Nephron (organoid): Measurements from ENCODE around the gene SLC27A2.

ENCODE experiments used
- H3K27ac Mint-ChIP-seq, 3 experiments: 2 replicates each; pipeline ENCODE4 v1.8.0; 2020; ENCODE audit warnings: mixed read lengths in 3 of 3, mild to moderate bottlenecking in 2 of 3, moderate library complexity in 1 of 3
- H3K27me3 Mint-ChIP-seq: 2 replicates; pipeline ENCODE4 v1.8.0; 2021; ENCODE audit warnings: low read depth, mild to moderate bottlenecking, moderate library complexity, mixed read lengths
- H3K36me3 Mint-ChIP-seq: 2 replicates; pipeline ENCODE4 v1.8.0; 2020; ENCODE audit warnings: low read depth, mixed read lengths
- H3K4me1 Mint-ChIP-seq: 2 replicates; pipeline ENCODE4 v1.8.0; 2020; ENCODE audit warnings: mixed read lengths
- H3K4me3 Mint-ChIP-seq, 3 experiments: 2 replicates each; pipeline ENCODE4 v1.8.0; 2020; ENCODE audit warnings: mild to moderate bottlenecking in 3 of 3, mixed read lengths in 3 of 3, moderate library complexity in 2 of 3
- H3K9me3 Mint-ChIP-seq: 2 replicates; pipeline ENCODE4 v1.8.0; 2020; ENCODE audit warnings: mixed read lengths
- CTCF ChIP-seq, 3 experiments: fragments of 200-600 bp; sonication (generic); IDR thresholded peaks; one replicate each; pipeline ENCODE4 v1.5.0; 2021; ENCODE audit warnings: antibody characterized with exemption in 3 of 3; ENCODE audit not compliant: unreplicated experiment in 3 of 3

The SLC27A2 gene

DNA sequence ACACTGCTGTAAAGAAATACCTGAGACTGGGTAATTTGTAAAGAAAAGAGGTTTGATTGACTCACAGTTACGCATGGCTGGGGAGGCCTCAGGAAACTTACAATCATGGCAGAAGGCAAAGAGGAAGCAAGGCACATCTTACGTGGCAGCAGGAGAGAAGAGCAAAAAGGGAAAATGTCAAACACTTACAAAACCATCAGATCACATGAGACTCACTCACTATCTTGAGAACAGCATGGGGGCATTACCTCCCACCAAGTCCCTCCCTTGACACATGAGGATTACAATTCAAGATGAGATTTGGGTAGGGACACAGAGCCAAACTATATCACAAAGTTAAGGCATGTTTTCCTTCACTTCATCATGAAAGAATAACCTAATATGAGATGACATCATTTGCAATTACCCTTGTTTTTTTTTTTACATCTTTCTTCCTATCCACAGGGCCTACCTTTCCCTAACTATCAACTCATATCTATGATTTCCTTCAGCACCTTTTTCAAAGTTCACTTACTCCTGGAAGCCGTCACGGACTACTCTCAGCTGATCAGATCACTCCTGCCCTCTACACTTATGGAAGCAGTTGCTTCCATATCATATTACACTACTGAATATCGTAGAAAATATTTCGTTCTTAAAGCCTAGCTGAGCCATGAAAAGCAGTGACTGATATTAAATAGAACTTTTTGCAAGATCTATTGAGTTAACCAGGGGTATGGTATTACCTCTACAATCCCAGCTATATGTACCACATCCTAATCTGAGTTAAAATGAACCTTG lies 37.5 kb upstream of the SLC27A2 start:
- Mint-ChIP-seq H3K36me3 (no peaks in the 10 kb centered on the region), H3K4me1 (peaks cover 19% of the 10 kb centered on the region), H3K27me3 (no peaks in the 10 kb centered on the region), H3K27ac (peak overlapping the region; percentile 22 to 82 (median 30)), H3K9me3 (no peaks in the 10 kb centered on the region), H3K4me3 (no peak overlapping the region)
- TF ChIP-seq CTCF (IDR thresholded peaks at IDR 0.05; ENCODE audit: unreplicated experiment in 3 of 3): no peak

GRCh38 chr15:50145451-50145872 lies 36.5 kb upstream of the SLC27A2 start:
- Mint-ChIP-seq H3K27me3 (no peaks in the 10 kb centered on the region), H3K9me3 (no peaks in the 10 kb centered on the region), H3K4me3 (no peak overlapping the region), H3K36me3 (no peaks in the 10 kb centered on the region), H3K27ac (peak overlapping the region in 2 of 3 experiments; percentile 4 to 12), H3K4me1 (peaks cover 19% of the 10 kb centered on the region)
- TF ChIP-seq CTCF (IDR thresholded peaks at IDR 0.05; ENCODE audit: unreplicated experiment in 3 of 3): peak; percentile 60 to 71 (median 65)

DNA sequence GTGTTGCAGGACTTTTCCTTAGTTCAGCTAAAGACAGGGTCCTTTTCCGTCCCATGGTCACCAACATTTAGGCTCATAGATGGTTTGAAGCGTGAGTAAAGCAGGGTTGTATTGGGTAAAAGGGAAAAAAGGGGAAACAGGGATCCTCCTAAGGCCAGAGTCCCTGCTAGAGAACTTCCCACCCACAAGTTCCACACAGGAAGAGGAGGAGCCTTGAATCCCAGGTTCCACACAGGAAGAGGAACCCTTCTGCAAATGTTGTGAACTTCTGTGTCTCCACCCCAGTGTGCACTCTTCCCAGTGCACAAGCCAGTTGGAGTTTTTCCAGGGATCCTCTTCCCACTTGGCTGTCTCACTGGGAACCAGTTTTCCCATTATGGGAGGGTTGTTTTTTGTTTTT lies 35.4 kb upstream of the SLC27A2 start:
- Mint-ChIP-seq H3K36me3 (no peaks in the 10 kb centered on the region), H3K9me3 (no peaks in the 10 kb centered on the region), H3K27me3 (no peaks in the 10 kb centered on the region), H3K4me3 (no peak overlapping the region), H3K27ac (peak overlapping the region in 2 of 3 experiments; percentile 10 to 30), H3K4me1 (peaks cover 19% of the 10 kb centered on the region)
- TF ChIP-seq CTCF (IDR thresholded peaks at IDR 0.05; ENCODE audit: unreplicated experiment in 3 of 3): no peak

- Mint-ChIP-seq H3K9me3 (peaks cover 3% of the 10 kb centered on the region), H3K4me3 (no peak overlapping the region), H3K27me3 (peaks cover 2% of the 10 kb centered on the region), H3K27ac (no peak overlapping the region), H3K4me1 (peaks cover 19% of the 10 kb centered on the region), H3K36me3 (no peaks in the 10 kb centered on the region)
- peak; percentile 55 to 64 (median 59) for TF ChIP-seq CTCF (IDR thresholded peaks at IDR 0.05; ENCODE audit: unreplicated experiment in 3 of 3)
These were observed 33.5 kb upstream of the SLC27A2 start for GRCh38 chr15:50148362-50148963.

- Mint-ChIP-seq H3K27ac (no peak overlapping the region), H3K4me3 (no peak overlapping the region), H3K9me3 (peaks cover 3% of the 10 kb centered on the region), H3K27me3 (peaks cover 3% of the 10 kb centered on the region), H3K4me1 (peaks cover 16% of the 10 kb centered on the region), H3K36me3 (no peaks in the 10 kb centered on the region)
- no peak for TF ChIP-seq CTCF (IDR thresholded peaks at IDR 0.05; ENCODE audit: unreplicated experiment in 3 of 3)
These were observed 32.9 kb upstream of the SLC27A2 start for GRCh38 chr15:50149090-50149489.
